T-helper 2 cell treated with Interferon-gamma antibody and Interleukin-4, amounts not matched to agents 100 ng/mL and 5 ng/mL, for 36 hours (primary cell): ENCODE measurements around the gene RIT2. TPM values are rescaled to one million over a fixed set of nuclear protein-coding genes. Genes with fewer than 3 reads are reported as not detected.
"Not testable (repeated sequence)": the region's sequence is repeated elsewhere in the genome, so short reads cannot be mapped to it uniquely, and the experiment has no call there.

Experiments used
- intact Hi-C: fragments of 100-400 bp; cut with micrococcal nuclease; formaldehyde crosslinking; loops from one replicate; pipeline ENCODE4 v1.15.1; 2023
- total RNA-seq: library from RNA; stranded (reverse); gene quantifications from 2 replicates; pipeline ENCODE4 v1.2.3, GENCODE V29; 2022

Gene RIT2
- total RNA-seq, 1 donor from 2014 or later: not detected

DNA sequence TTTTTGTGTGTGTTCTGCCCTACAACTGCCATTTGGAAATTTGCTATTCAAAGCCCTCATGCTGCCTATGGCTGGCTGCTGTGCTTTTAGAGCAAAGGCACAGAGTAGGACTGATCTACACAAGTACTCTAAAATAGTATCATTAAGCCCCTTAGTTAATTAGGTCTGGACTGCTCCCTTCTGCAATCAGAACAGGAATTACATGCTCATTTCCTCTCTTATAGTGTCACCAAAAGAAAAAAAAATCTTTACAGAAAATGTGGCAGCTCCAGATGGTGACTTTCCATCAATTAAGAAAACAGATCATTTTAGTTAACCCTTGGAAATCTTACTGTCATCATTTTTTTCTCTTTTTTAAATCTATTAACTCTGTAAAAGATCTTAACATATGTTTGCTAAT is 337.5 kb downstream of the RIT2 start:
- intact Hi-C loops: no loop called here

GRCh38 chr18:42773870-42774269 is 341.6 kb downstream of the RIT2 start:
- intact Hi-C loops: no loop called here

GRCh38 chr18:42771936-42772335 is 343.5 kb downstream of the RIT2 start:
- intact Hi-C loops: no loop called here

- intact Hi-C loops: no loop called here
Measured at GRCh38 chr18:42765302-42765701, 350.2 kb downstream of the RIT2 start.

DNA sequence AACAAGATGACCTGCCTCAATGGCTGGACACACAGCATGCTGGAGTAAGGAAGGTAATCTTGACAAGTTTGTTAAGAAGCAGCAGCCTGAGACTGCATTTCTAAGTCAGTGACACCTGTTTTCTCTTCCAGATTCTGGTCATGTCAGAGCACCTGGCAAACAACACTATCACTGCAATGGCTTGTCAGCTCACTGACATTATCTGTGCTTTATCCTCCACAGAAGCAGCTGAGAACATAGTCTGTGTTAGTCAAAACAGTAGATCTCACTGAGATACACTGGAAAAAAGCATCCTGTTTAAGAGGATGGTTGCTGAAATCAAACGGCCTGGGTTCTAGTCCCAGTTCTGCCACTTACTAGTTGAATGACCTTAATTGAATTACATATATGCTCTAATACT is 355.2 kb downstream of the RIT2 start:
- intact Hi-C loops: no loop called here

- intact Hi-C loops: no loop called here
Measured at GRCh38 chr18:42758852-42759251, 356.6 kb downstream of the RIT2 start.

GRCh38 chr18:42756214-42756613 is 359.3 kb downstream of the RIT2 start:
- intact Hi-C loops: no loop called here

GRCh38 chr18:42752916-42753315 is 362.6 kb downstream of the RIT2 start:
- intact Hi-C loops: no loop called here

GRCh38 chr18:42746794-42747193 is 368.7 kb downstream of the RIT2 start:
- intact Hi-C loops: no loop called here

DNA sequence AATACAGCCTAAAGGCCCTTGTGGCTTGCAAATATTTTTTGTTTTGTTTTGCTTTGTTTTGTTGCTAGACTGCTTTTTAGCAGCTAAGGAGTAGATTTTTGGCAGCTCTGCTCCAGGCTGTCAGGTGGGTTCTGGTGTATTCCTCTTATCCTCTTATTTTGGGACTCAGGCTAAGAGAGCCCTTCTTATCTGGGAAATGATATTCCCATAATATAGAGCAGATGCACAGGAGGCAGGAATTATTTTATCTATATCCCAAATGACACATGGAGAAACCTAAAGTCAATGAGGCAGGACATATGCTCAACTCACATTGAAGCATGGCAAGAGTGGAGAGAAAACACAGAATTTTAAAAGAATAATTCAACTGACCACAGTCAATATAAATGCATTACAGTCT is 369.6 kb downstream of the RIT2 start:
- intact Hi-C loops: no loop called here

DNA sequence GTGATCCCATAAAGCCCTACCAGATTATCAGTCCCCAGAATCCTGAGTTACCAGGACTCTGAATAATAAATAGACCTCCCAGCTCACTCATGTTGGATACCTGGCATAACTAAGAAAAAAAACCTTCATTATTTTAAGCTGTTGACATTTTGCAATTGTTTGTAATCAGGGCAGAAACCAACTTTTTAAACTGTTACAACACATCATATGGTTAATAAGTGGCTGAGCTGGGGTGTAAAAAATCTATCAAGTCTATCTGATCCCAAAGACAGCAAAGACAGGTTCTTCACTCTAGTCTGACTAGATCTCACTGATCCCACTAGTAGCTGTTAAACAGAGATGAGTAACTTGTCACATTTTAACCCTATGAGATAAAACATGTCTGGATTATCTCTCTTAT is 370.3 kb downstream of the RIT2 start:
- intact Hi-C loops: no loop called here

DNA sequence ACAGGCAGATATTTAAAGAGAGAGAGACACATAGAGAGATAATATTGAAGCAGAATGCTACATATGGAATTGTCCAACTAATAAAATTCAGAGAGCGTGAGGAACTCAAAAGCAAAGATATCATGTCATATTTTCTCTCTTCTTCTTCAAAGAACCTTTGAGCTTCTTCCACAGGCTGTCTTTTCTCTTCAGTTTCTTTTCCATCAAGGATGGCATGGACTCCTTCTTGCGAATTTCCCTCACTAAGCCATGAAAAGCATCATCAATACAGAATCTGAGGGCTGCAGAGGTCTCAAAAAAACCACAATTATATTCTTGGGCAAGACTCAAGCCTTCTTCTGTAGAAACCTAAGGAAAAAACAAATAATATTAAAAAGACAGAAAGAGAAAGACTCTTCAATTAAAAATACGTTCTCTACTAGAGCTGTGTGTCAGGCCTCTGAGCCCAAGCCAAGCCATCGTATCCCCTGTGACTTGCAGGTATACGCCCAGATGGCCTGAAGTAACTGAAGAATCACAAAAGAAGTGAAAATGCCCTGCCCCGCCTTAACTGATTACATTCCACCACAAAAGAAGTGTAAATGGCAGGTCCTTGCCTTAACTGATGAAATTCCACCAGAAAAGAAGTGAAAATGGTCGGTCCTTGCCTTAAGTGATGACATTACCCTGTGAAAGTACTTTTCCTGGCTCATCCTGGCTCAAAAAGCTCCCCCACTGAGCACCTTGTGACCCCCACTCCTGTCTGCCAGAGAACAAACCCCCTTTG is 371.9 kb downstream of the RIT2 start:
- intact Hi-C loops: no loop called here

DNA sequence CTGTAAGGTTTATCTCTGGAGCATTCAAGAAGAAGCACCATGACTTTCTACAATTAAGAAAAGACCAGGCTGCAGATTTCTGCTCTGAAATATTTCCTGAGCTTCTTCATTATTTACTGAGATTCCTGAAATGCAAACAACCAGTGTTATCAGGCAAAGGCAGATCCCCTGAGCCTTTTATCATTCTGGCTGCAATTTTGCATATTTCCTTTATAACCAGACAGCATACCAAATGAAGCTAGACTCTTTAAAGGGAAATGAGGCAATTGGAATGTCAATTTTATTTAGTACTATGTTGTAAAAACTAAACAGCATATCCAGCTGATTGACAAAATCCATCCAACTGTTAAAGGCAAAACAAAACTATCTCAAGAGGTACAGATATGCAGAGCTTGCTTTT is 372.5 kb downstream of the RIT2 start:
- intact Hi-C loops: no loop called here

- intact Hi-C loops: no loop called here
Measured at GRCh38 chr18:42742474-42742873, 373.0 kb downstream of the RIT2 start.

DNA sequence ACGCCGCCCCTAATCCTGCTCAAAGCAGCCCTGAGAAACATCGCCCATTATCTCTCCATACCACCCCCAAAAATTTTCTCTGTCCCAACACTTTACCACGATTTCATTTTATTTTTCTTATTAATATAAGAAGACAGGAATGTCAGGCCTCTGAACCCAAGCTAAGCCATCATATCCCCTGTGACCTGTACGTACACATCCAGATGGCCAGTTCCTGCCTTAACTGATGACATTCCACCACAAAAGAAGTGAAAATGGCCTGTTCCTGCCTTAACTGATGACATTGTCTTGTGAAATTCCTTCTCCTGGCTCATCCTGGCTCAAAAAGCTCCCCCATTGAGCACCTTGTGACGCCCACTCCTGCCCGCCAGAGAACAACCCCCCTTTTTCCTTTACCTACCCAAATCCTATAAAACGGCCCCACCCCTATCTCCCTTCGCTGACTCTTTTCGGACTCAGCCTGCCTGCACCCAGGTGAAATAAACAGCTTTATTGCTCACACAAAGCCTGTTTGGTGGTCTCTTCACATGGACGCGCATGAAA is 373.6 kb downstream of the RIT2 start:
- intact Hi-C loops: not testable (repeated sequence)

- intact Hi-C loops: not testable (repeated sequence)
Measured at GRCh38 chr18:42741299-42741698, 374.2 kb downstream of the RIT2 start.

GRCh38 chr18:42736074-42736473 is 379.4 kb downstream of the RIT2 start:
- intact Hi-C loops: no loop called here

DNA sequence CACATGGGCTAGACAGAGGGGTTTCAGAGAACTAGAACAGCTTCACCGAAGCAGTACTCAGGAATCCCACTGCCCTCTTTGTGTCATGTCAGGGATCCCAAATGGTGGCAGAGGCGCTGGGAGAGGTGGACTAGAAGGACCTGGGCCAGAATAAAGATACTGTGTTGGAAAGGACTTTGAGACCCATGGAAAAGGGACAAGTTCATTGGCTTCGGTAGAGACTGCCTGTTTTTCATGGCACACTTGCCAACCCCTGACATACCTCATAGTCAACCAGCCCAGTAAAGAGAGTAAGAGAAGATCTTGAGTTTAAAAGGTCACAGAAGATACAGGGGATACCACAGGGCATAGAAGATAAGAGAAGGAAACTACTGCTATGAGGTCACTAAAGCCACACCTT is 381.0 kb downstream of the RIT2 start:
- intact Hi-C loops: no loop called here

DNA sequence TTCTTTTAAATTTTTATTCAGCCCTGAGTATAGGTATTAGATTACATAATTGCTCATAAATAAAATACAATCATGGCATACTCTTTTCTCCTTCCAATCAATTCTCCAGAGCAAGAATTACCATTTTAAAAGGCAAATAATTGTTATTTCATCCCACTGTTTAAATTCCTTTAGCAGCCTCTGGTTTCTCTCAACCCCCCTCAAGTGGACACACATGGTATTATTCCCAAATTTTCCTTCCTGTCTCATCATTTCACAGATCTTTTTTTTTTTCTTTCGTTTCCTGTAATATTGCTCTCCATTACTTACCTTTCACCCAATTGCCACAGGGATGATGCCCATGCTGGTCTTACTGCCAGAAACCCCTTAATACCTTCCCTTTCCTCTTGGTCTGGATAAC is 385.2 kb downstream of the RIT2 start:
- intact Hi-C loops: no loop called here

GRCh38 chr18:42719221-42719620 is 396.3 kb downstream of the RIT2 start:
- intact Hi-C loops: no loop called here

- intact Hi-C loops: no loop called here
Measured at GRCh38 chr18:42712065-42712464, 403.4 kb downstream of the RIT2 start.

DNA sequence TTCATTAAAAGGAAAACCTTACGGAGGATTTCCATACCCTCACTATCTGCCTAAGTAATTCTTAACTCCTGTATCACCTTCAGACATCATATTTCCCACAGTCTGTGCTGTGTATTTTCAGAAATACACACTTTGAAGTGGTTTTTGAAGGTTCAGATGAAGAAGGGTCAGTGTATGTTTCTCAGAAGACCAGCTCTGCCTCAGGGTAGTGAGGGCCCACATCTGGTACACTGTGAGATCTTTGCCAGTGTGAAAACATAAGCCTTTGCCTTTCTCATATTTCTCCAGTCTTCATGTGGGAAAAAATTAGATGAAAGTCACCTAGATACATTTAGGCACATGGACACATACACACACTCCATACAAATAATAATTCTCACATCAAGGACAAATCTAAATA is 408.4 kb downstream of the RIT2 start:
- intact Hi-C loops: no loop called here

DNA sequence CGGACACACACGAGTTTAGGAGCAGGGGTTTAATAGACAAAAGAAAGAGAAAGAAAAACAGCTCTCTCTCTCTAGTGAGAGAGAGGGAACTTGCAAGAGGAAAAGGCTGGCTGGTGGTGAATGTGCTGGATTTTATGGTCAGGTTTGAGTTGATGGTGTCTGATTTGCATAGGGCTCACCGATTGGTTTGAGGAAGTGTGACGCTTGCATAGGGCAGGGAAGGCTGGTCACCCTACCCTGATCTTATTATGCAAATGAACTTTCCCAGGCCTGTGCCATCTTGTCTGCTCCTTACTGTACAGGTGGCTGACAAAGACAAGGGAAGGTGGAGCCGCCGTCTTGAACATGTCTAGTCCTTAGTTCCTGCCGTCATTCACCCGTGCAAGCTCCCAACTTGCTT is 408.9 kb downstream of the RIT2 start:
- intact Hi-C loops: no loop called here
